ENCODE measurements around the gene SGPP1. TPM values are rescaled to one million over a fixed set of nuclear protein-coding genes. Genes with fewer than 3 reads are reported as not detected.
A peak's percentile ranks its signal among the peaks of the same experiment; 100 is the strongest.

Gene SGPP1
- total RNA-seq, 1 experiment from 2014 or later, result 17.7 TPM

- ChIA-PET POLR2A (no interaction called here), RAD21 (ENCODE audit: low non-redundant PET in 1 of 2, low total read pairs in 2 of 2, uncharacterized antibody in 2 of 2, unreplicated experiment in 2 of 2) (no interaction called here), CTCF (no interaction called here)
- H3K36me3 ChIP-seq (ENCODE audit: control insufficient read depth in 1 of 2, insufficient read depth in 2 of 2, low read length in 2 of 2), result no peaks in the 10 kb centered on the region
- no TSS peak for BruUV-seq (replicated peaks)
- intact Hi-C loops (cut with micrococcal nuclease), result no loop called here
- TF ChIP-seq EGR1 (IDR thresholded peaks at IDR 0.05; ENCODE audit: low read depth) (no peak), SRF (IDR thresholded peaks at IDR 0.05; ENCODE audit: low read depth) (no peak), ZNF274 (IDR thresholded peaks at IDR 0.05; ENCODE audit: low read depth, low read length) (no peak), POLR2AphosphoS5 (IDR thresholded peaks at IDR 0.05; ENCODE audit: low read depth, low read length) (no peak), ZFX (IDR thresholded peaks at IDR 0.05) (no peak), CBX3 (IDR thresholded peaks at IDR 0.05; ENCODE audit: low read depth) (no peak), TCF7L2 (IDR thresholded peaks at IDR 0.05; ENCODE audit: borderline replicate concordance, extremely low read depth, insufficient read depth, insufficient read length) (no peak), CTCF (IDR thresholded peaks at IDR 0.05 in 2 of 3, conservative IDR thresholded peaks at IDR 0.05 in 1 of 3; ENCODE audit: borderline replicate concordance in 1 of 3, insufficient read depth in 1 of 3, low read depth in 2 of 3, low read length in 2 of 3) (no peak), RAD21 (IDR thresholded peaks at IDR 0.05; ENCODE audit: low read depth) (no peak), FOSL1 (IDR thresholded peaks at IDR 0.05; ENCODE audit: low read depth) (no peak), ATF3 (IDR thresholded peaks at IDR 0.05) (no peak), YY1 (IDR thresholded peaks at IDR 0.05; ENCODE audit: extremely low read depth, insufficient replicate concordance, low read depth, low read length) (no peak), ELF1 (IDR thresholded peaks at IDR 0.05; ENCODE audit: borderline replicate concordance, low read depth) (no peak), EZH2phosphoT487 (IDR thresholded peaks at IDR 0.05; ENCODE audit: borderline replicate concordance) (no peak), REST (IDR thresholded peaks at IDR 0.05; ENCODE audit: low read depth) (no peak), MAX (IDR thresholded peaks at IDR 0.05) (no peak), ZBTB33 (IDR thresholded peaks at IDR 0.05; ENCODE audit: extremely low read depth, insufficient replicate concordance, low read length) (no peak)
- DNase-seq (ENCODE audit: low read depth, low spot score) (no peak), ATAC-seq (peak; percentile 42)
- no peak overlapping the region for H2AFZ ChIP-seq (ENCODE audit: low read depth, low read length, poor library complexity, severe bottlenecking)
- H3K9ac ChIP-seq (ENCODE audit: low read length), result no peak overlapping the region
- no peak overlapping the region for H3K4me2 ChIP-seq (ENCODE audit: low read length)
- H3K4me1 ChIP-seq (ENCODE audit: control insufficient read depth in 1 of 2, insufficient read depth in 2 of 2, low read length in 2 of 2), result peaks cover 6 to 7% of the 10 kb centered on the region in 2 experiments; a peak in 3 of 4 replicates
- no peak overlapping the region for H3K4me3 ChIP-seq (replicated peaks in 1 of 2; ENCODE audit: low read depth in 1 of 2, low read length in 2 of 2)
- no peak overlapping the region for H3K27ac ChIP-seq (ENCODE audit: low read depth, low read length)
- no peaks in the 10 kb centered on the region for H3K9me3 ChIP-seq (ENCODE audit: control insufficient read depth in 1 of 2, insufficient read depth in 1 of 2, low read depth in 1 of 2, low read length in 2 of 2)
- H3K9me2 ChIP-seq (ENCODE audit: insufficient read depth), result no peaks in the 10 kb centered on the region
- no peaks in the 10 kb centered on the region for H3K27me3 ChIP-seq (ENCODE audit: insufficient read depth, low read length)
- no peaks in the 10 kb centered on the region for H4K20me1 ChIP-seq (ENCODE audit: insufficient read depth)
- no peaks in the 10 kb centered on the region for H3K79me2 ChIP-seq (ENCODE audit: insufficient read depth, low read length)
Observed at GRCh38 chr14:63663428-63664341, 64.2 kb downstream of the SGPP1 start.

All from HCT116 (cell line).